ENCODE measurements around the gene WNT9B. TPM values are rescaled to one million over a fixed set of nuclear protein-coding genes. Genes with fewer than 3 reads are reported as not detected.

The WNT9B gene
- polyA plus RNA-seq, 2 of the 4 experiments (the other 2 are of a cell fraction): 0.05 TPM

- WGBS (ENCODE audit: missing lambda C conversion rate): 67% methylated on average over 7 of the region's 9 CpGs
- ATAC-seq (no peak), FAIRE-seq (no peak), DNase-seq (ENCODE audit: low read depth in 1 of 2, low spot score in 1 of 2) (no peak)
- POLR2A ChIA-PET: no interaction called here
- Histone ChIP-seq H3K4me1 (no peaks in the 10 kb centered on the region), H3K9me3 (0 out of 3 replicates have a peak, but pooled peaks cover 8% of the 10 kb centered on the region), H3K4me3 (no peak overlapping the region), H3K4me2 (no peak overlapping the region), H3K27ac (no peak overlapping the region)
- TF ChIP-seq BCL3 (IDR thresholded peaks at IDR 0.05): no peak
- no peak for TF ChIP-seq GATA3 (IDR thresholded peaks at IDR 0.05; ENCODE audit: borderline replicate concordance)
- CTCF ChIA-PET: interaction anchor here (0.9 to 1.9 kb wide), 4 partner anchors 18 to 893 kb away, joined by 3 to 5 read pairs (median 4); no protein-coding TSS in a partner anchor
Observed at GRCh38 chr17:46895171-46895570, 43.8 kb downstream of the WNT9B start.

- H3K4me1 ChIP-seq: no peaks in the 10 kb centered on the region
- FAIRE-seq (no peak), ATAC-seq (no peak), DNase-seq (ENCODE audit: low read depth in 1 of 2, low spot score in 1 of 2) (no peak)
- TF ChIP-seq NR3C1 (IDR thresholded peaks at IDR 0.05): no peak
- WGBS (ENCODE audit: missing lambda C conversion rate): 53% methylated on average over 9 of the region's 9 CpGs
- H3K9me3 ChIP-seq: 0 out of 3 replicates have a peak, but pooled peaks cover 8% of the 10 kb centered on the region
- H3K4me2 ChIP-seq: no peak overlapping the region
- no peak overlapping the region for H3K27ac ChIP-seq
- CTCF ChIA-PET: interaction anchor here (1.1 to 1.4 kb wide), 3 partner anchors 11 to 44 kb away, joined by 3 to 4 read pairs (median 3); no protein-coding TSS in a partner anchor
- POLR2A ChIA-PET: no interaction called here
- no peak overlapping the region for H3K4me3 ChIP-seq
Observed at GRCh38 chr17:46896991-46897390, 45.6 kb downstream of the WNT9B start.

- ChIA-PET POLR2A (no interaction called here), CTCF (interaction anchor here (1.3 kb wide), 1 partner anchor 8 kb away, joined by 3 read pairs; no protein-coding TSS in a partner anchor)
- H3K9me3 ChIP-seq: 0 out of 3 replicates have a peak, but pooled peaks cover 8% of the 10 kb centered on the region
- ATAC-seq (no peak), DNase-seq (ENCODE audit: low read depth in 1 of 2, low spot score in 1 of 2) (no peak), FAIRE-seq (no peak)
- TF ChIP-seq, protein P1, sequence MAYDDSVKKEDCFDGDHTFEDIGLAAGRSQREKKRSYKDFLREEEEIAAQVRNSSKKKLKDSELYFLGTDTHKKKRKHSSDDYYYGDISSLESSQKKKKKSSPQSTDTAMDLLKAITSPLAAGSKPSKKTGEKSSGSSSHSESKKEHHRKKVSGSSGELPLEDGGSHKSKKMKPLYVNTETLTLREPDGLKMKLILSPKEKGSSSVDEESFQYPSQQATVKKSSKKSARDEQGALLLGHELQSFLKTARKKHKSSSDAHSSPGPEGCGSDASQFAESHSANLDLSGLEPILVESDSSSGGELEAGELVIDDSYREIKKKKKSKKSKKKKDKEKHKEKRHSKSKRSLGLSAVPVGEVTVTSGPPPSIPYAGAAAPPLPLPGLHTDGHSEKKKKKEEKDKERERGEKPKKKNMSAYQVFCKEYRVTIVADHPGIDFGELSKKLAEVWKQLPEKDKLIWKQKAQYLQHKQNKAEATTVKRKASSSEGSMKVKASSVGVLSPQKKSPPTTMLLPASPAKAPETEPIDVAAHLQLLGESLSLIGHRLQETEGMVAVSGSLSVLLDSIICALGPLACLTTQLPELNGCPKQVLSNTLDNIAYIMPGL (CRISPR knock-in tag; IDR thresholded peaks at IDR 0.05; ENCODE audit: borderline replicate concordance): no peak
- TF ChIP-seq FOSB (CRISPR knock-in tag; IDR thresholded peaks at IDR 0.05) (no peak), USF2 (IDR thresholded peaks at IDR 0.05) (no peak), RFX5 (IDR thresholded peaks at IDR 0.05) (no peak), MYC (IDR thresholded peaks at IDR 0.05; ENCODE audit: borderline replicate concordance, low read length) (no peak), NPAS2 (CRISPR knock-in tag; IDR thresholded peaks at IDR 0.05; ENCODE audit: borderline replicate concordance) (no peak), NR3C1 (IDR thresholded peaks at IDR 0.05) (no peak), NFE2L2 (conservative IDR thresholded peaks at IDR 0.05; ENCODE audit: low read length) (no peak), GATA3 (IDR thresholded peaks at IDR 0.05; ENCODE audit: borderline replicate concordance) (no peak), MAX (IDR thresholded peaks at IDR 0.05) (no peak), MAZ (IDR thresholded peaks at IDR 0.05; ENCODE audit: borderline replicate concordance, low read depth, low read length) (no peak), ZSCAN20 (CRISPR knock-in tag; IDR thresholded peaks at IDR 0.05) (no peak), KDM1A (IDR thresholded peaks at IDR 0.05; ENCODE audit: low read depth) (no peak), EP300 (IDR thresholded peaks at IDR 0.05) (no peak), BHLHE40 (IDR thresholded peaks at IDR 0.05; ENCODE audit: low read depth, low read length) (no peak)
- TF ChIP-seq, protein P2, sequence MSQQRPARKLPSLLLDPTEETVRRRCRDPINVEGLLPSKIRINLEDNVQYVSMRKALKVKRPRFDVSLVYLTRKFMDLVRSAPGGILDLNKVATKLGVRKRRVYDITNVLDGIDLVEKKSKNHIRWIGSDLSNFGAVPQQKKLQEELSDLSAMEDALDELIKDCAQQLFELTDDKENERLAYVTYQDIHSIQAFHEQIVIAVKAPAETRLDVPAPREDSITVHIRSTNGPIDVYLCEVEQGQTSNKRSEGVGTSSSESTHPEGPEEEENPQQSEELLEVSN (IDR thresholded peaks at IDR 0.05; ENCODE audit: borderline replicate concordance, low read depth): no peak
- 4% methylated on average over 2 of the region's 2 CpGs for WGBS (ENCODE audit: missing lambda C conversion rate)
- H3K4me1 ChIP-seq: no peaks in the 10 kb centered on the region
- no peak overlapping the region for H3K4me2 ChIP-seq
- H3K4me3 ChIP-seq: no peak overlapping the region
- no peak overlapping the region for H3K27ac ChIP-seq
Observed at GRCh38 chr17:46898364-46898763, 47.0 kb downstream of the WNT9B start.

Data from A549 (cell line).